Keratinocyte (primary cell): ENCODE measurements around the gene BEGAIN.

ENCODE experiments used
- CTCF ChIP-seq, 3 experiments: IDR thresholded peaks in 1 of 3; conservative IDR thresholded peaks in 1 of 3; optimal IDR thresholded peaks in 1 of 3; 2 replicates in 2 of 3; 3 replicates in 1 of 3; pipeline versions ENCODE3 to v1.5.1; 2011; ENCODE audit warnings: low read length in 3 of 3, mild to moderate bottlenecking in 3 of 3, moderate library complexity in 2 of 3, control low read depth in 1 of 3, inconsistent platforms in 1 of 3; ENCODE audit not compliant: insufficient read depth in 2 of 3; ENCODE audit errors: extremely low read depth in 1 of 3
- EZH2 ChIP-seq: IDR thresholded peaks from one replicate; pipeline ENCODE4 v1.6.1; 2012; ENCODE audit warnings: inconsistent platforms, mild to moderate bottlenecking, low read length, moderate library complexity

GRCh38 chr14:100573002-100573756 lies 14.0 kb downstream of the BEGAIN start:
- TF ChIP-seq CTCF (optimal IDR thresholded peaks at IDR 0.05 in 1 of 3, IDR thresholded peaks at IDR 0.05 in 1 of 3, conservative IDR thresholded peaks at IDR 0.05 in 1 of 3; ENCODE audit: extremely low read depth in 1 of 3, insufficient read depth in 2 of 3, low read length in 3 of 3) (no peak), EZH2 (no peak)
